WTC11 (cell line): ENCODE data around the gene DRD2. TPM values are rescaled to one million over a fixed set of nuclear protein-coding genes. Genes with fewer than 3 reads are reported as not detected.

Experiments used
- ATAC-seq: fragments of 200-7000 bp; cut with Tn5 transposase; 2 replicates; pipeline ENCODE4 v1.10.0; 2021; ENCODE audit warnings: mild to moderate bottlenecking, moderate library complexity
- CTCF ChIA-PET: fragments of 300-600 bp; sonication (Branson Sonifier 250); formaldehyde crosslinking; loops from one replicate; lab custom pipeline; 2021; ENCODE audit warnings: antibody characterized with exemption; lab: Charles Lee
- POLR2A ChIA-PET: fragments of 350-600 bp; sonication (Branson Sonifier 250); formaldehyde crosslinking; loops from one replicate; lab custom pipeline; 2021; ENCODE audit warnings: antibody characterized with exemption; lab: Charles Lee
- DNase-seq: peaks from one replicate; pipeline ENCODE4 v3.0.0; 2021; ENCODE audit warnings: low spot score
- H3K27ac Mint-ChIP-seq: 2 replicates; pipeline ENCODE4 v1.8.0; 2021; ENCODE audit warnings: mixed read lengths
- H3K27me3 Mint-ChIP-seq: 2 replicates; pipeline ENCODE4 v1.8.0; 2021; ENCODE audit warnings: low read depth, mild to moderate bottlenecking, moderate library complexity, mixed read lengths
- H3K36me3 Mint-ChIP-seq: 2 replicates; pipeline ENCODE4 v1.8.0; 2021; ENCODE audit warnings: mixed read lengths
- H3K4me1 Mint-ChIP-seq: 2 replicates; pipeline ENCODE4 v1.8.0; 2022; ENCODE audit warnings: mixed read lengths
- H3K4me3 Mint-ChIP-seq: 2 replicates; pipeline ENCODE4 v1.8.0; 2021; ENCODE audit warnings: mild to moderate bottlenecking, moderate library complexity, mixed read lengths
- H3K9me3 Mint-ChIP-seq: 2 replicates; pipeline ENCODE4 v1.8.0; 2021; ENCODE audit warnings: mixed read lengths
- EMX1 ChIP-seq: fragments of 250-450 bp; sonication (Bioruptor Pico); IDR thresholded peaks from 2 replicates; pipeline ENCODE4 v1.8.0; 2021; ENCODE audit warnings: mild to moderate bottlenecking
- ETV6 ChIP-seq: sonication (generic); formaldehyde crosslinking; IDR thresholded peaks from 2 replicates; pipeline ENCODE4 v1.8.1; 2022; ENCODE audit warnings: mild to moderate bottlenecking, missing genetic modification reagents
- KAT7 ChIP-seq: sonication (generic); formaldehyde crosslinking; IDR thresholded peaks from 2 replicates; pipeline ENCODE4 v1.8.1; 2023; ENCODE audit warnings: missing genetic modification reagents, mild to moderate bottlenecking, borderline replicate concordance
- RELA ChIP-seq: sonication (generic); formaldehyde crosslinking; IDR thresholded peaks from 2 replicates; pipeline ENCODE4 v1.8.1; 2022; ENCODE audit warnings: missing genetic modification reagents, mild to moderate bottlenecking, borderline replicate concordance
- RORB ChIP-seq: fragments of 250-450 bp; sonication (Bioruptor Pico); IDR thresholded peaks from 2 replicates; pipeline ENCODE4 v1.9.0; 2021; ENCODE audit warnings: mild to moderate bottlenecking
- ZNF423 ChIP-seq: fragments of 250-450 bp; sonication (Bioruptor Pico); IDR thresholded peaks from 2 replicates; pipeline ENCODE4 v2.1.2; 2022; ENCODE audit warnings: mild to moderate bottlenecking, moderate library complexity
- total RNA-seq: library from RNA; stranded (reverse); gene quantifications from 3 replicates; pipeline ENCODE4 v1.2.3, GENCODE V29; 2021
- TF ChIP-seq, protein P1 (sequence below): fragments of 200-600 bp; IDR thresholded peaks from 2 replicates; pipeline ENCODE4 v1.8.0; 2022; ENCODE audit warnings: antibody characterized with exemption
- TF ChIP-seq, protein P2 (sequence below): sonication (generic); formaldehyde crosslinking; IDR thresholded peaks from 2 replicates; pipeline ENCODE4 v1.8.1; 2022; ENCODE audit warnings: mild to moderate bottlenecking, missing genetic modification reagents, moderate library complexity, borderline replicate concordance
- TF ChIP-seq, protein P3 (sequence below): sonication (generic); formaldehyde crosslinking; IDR thresholded peaks from 2 replicates; pipeline ENCODE4 v1.8.1; 2023; ENCODE audit warnings: mild to moderate bottlenecking, missing genetic modification reagents
- TF ChIP-seq, protein P4 (sequence below): sonication (generic); formaldehyde crosslinking; IDR thresholded peaks from 2 replicates; pipeline ENCODE4 v1.8.1; 2023; ENCODE audit warnings: mild to moderate bottlenecking, missing genetic modification reagents, borderline replicate concordance
- TF ChIP-seq, protein P5 (sequence below): sonication (generic); formaldehyde crosslinking; IDR thresholded peaks from 2 replicates; pipeline ENCODE4 v1.8.1; 2022; ENCODE audit warnings: low read depth, mild to moderate bottlenecking, moderate library complexity, missing genetic modification reagents, borderline replicate concordance
- TF ChIP-seq, protein P6 (sequence below): fragments of 250-450 bp; sonication (Bioruptor Pico); conservative IDR thresholded peaks from 2 replicates; pipeline ENCODE4 v1.9.0; 2021; ENCODE audit warnings: mild to moderate bottlenecking
- TF ChIP-seq, protein P7 (sequence below): sonication (generic); formaldehyde crosslinking; IDR thresholded peaks from 2 replicates; pipeline ENCODE4 v1.8.1; 2022; ENCODE audit warnings: mild to moderate bottlenecking, moderate library complexity, missing genetic modification reagents
- TF ChIP-seq, protein P8 (sequence below): sonication (generic); formaldehyde crosslinking; IDR thresholded peaks from 2 replicates; pipeline ENCODE4 v1.8.0; 2023; ENCODE audit warnings: mild to moderate bottlenecking, missing genetic modification reagents
- TF ChIP-seq, protein P9 (sequence below): sonication (generic); formaldehyde crosslinking; IDR thresholded peaks from 2 replicates; pipeline ENCODE4 v1.8.0; 2022; ENCODE audit warnings: mild to moderate bottlenecking, missing genetic modification reagents

The DRD2 gene
- total RNA-seq, 1 experiment from 2014 or later = 0.20 TPM

DNA sequence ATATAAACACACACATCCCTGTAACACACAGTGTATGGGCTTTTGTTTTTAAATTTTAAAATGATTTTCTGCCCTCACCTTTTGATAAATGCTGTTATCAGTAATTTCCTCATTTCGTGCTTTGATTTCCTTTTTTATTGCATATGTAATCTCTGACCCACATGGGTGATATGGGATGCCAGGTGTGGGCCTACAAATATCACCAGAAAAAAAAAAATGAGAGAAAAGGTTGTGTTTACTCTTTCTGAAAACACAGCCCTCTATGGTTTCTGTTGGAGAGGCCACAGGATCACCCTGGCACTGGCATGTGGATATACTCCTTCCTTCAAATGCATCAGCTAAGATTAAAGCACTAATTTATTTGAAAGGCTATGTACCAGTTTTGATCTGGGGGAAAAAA lies 17.0 kb downstream of the DRD2 start (continued):
- no peak for TF ChIP-seq RELA (CRISPR knock-in tag)
- TF ChIP-seq, all 79 proteins: peak for 0

DNA sequence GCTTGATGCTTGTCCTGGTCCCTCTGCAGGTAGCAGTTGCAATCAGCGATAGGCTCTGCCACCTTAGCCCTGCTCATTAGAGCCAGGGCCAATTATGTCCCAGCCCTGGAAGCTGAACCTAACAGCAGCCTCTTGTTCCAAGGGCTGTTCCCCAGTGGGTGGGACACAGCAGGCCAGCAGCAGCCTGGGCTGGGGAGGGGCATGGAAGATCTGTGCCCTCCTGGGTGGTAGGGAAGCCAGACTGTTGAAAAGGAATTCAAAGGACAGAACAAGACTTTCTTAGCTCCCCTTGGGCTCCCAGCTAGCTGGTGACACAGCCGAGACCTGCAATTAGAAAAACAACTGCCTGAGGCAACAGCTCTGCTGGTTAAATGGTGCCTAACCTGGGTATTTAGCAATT lies 17.4 kb downstream of the DRD2 start:
- no peak overlapping the region for H3K27ac Mint-ChIP-seq
- peaks cover 20% of the 10 kb centered on the region for H3K4me1 Mint-ChIP-seq
- TF ChIP-seq RORB (no peak), ZNF423 (CRISPR knock-in tag) (peak; percentile 90), ETV6 (0 out of 2 replicates have a peak, but pooled peaks have one; percentile 25)
- CTCF ChIA-PET = interaction anchor here (1.0 to 1.5 kb wide), 6 partner anchors 9 to 81 kb away, joined by 3 to 6 read pairs (median 4); partner anchors contain the start of gene DRD2
- H3K27me3 Mint-ChIP-seq = peaks cover 3% of the 10 kb centered on the region; the same call in 1 of the 2 replicates
- no peaks in the 10 kb centered on the region for H3K36me3 Mint-ChIP-seq
- DNase-seq (peak; percentile 30), ATAC-seq (peak; percentile 91)
- POLR2A ChIA-PET = no interaction called here
- no peak overlapping the region for H3K4me3 Mint-ChIP-seq
- no peaks in the 10 kb centered on the region for H3K9me3 Mint-ChIP-seq

DNA sequence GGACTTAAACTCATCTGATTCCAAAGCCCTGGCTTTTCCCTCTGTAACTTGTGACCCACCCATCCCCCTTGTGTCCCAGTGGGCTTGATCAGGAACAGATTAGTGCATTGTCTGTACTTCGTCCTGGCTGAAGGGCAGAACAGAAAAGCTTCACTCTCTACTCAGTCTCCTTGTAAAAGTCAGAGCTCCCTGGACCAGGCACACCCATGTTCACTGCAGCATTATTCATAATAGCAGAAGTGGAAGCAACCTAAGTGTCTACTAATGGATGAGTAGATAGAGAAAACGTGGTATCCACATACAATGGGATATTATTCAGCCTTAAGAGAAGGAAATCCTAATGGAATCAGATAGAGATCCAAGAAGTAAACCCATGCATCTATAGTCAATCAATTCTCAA lies 20.7 kb downstream of the DRD2 start:
- ChIA-PET POLR2A (no interaction called here), CTCF (no interaction called here)
- Mint-ChIP-seq H3K27me3 (0 out of 2 replicates have a peak, but pooled peaks cover 3% of the 10 kb centered on the region), H3K36me3 (no peaks in the 10 kb centered on the region), H3K4me1 (peaks cover 20% of the 10 kb centered on the region), H3K4me3 (no peak overlapping the region), H3K27ac (no peak overlapping the region), H3K9me3 (no peaks in the 10 kb centered on the region)
- ATAC-seq (no peak), DNase-seq (no peak)
- TF ChIP-seq, protein P1, sequence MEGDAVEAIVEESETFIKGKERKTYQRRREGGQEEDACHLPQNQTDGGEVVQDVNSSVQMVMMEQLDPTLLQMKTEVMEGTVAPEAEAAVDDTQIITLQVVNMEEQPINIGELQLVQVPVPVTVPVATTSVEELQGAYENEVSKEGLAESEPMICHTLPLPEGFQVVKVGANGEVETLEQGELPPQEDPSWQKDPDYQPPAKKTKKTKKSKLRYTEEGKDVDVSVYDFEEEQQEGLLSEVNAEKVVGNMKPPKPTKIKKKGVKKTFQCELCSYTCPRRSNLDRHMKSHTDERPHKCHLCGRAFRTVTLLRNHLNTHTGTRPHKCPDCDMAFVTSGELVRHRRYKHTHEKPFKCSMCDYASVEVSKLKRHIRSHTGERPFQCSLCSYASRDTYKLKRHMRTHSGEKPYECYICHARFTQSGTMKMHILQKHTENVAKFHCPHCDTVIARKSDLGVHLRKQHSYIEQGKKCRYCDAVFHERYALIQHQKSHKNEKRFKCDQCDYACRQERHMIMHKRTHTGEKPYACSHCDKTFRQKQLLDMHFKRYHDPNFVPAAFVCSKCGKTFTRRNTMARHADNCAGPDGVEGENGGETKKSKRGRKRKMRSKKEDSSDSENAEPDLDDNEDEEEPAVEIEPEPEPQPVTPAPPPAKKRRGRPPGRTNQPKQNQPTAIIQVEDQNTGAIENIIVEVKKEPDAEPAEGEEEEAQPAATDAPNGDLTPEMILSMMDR = no peak
- TF ChIP-seq EMX1 (no peak), ZNF423 (CRISPR knock-in tag) (no peak), KAT7 (no peak)
- TF ChIP-seq, protein P2, sequence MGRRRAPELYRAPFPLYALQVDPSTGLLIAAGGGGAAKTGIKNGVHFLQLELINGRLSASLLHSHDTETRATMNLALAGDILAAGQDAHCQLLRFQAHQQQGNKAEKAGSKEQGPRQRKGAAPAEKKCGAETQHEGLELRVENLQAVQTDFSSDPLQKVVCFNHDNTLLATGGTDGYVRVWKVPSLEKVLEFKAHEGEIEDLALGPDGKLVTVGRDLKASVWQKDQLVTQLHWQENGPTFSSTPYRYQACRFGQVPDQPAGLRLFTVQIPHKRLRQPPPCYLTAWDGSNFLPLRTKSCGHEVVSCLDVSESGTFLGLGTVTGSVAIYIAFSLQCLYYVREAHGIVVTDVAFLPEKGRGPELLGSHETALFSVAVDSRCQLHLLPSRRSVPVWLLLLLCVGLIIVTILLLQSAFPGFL (CRISPR knock-in tag) = no peak
- TF ChIP-seq, protein P3, sequence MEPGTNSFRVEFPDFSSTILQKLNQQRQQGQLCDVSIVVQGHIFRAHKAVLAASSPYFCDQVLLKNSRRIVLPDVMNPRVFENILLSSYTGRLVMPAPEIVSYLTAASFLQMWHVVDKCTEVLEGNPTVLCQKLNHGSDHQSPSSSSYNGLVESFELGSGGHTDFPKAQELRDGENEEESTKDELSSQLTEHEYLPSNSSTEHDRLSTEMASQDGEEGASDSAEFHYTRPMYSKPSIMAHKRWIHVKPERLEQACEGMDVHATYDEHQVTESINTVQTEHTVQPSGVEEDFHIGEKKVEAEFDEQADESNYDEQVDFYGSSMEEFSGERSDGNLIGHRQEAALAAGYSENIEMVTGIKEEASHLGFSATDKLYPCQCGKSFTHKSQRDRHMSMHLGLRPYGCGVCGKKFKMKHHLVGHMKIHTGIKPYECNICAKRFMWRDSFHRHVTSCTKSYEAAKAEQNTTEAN (CRISPR knock-in tag) = no peak
- TF ChIP-seq, protein P4, sequence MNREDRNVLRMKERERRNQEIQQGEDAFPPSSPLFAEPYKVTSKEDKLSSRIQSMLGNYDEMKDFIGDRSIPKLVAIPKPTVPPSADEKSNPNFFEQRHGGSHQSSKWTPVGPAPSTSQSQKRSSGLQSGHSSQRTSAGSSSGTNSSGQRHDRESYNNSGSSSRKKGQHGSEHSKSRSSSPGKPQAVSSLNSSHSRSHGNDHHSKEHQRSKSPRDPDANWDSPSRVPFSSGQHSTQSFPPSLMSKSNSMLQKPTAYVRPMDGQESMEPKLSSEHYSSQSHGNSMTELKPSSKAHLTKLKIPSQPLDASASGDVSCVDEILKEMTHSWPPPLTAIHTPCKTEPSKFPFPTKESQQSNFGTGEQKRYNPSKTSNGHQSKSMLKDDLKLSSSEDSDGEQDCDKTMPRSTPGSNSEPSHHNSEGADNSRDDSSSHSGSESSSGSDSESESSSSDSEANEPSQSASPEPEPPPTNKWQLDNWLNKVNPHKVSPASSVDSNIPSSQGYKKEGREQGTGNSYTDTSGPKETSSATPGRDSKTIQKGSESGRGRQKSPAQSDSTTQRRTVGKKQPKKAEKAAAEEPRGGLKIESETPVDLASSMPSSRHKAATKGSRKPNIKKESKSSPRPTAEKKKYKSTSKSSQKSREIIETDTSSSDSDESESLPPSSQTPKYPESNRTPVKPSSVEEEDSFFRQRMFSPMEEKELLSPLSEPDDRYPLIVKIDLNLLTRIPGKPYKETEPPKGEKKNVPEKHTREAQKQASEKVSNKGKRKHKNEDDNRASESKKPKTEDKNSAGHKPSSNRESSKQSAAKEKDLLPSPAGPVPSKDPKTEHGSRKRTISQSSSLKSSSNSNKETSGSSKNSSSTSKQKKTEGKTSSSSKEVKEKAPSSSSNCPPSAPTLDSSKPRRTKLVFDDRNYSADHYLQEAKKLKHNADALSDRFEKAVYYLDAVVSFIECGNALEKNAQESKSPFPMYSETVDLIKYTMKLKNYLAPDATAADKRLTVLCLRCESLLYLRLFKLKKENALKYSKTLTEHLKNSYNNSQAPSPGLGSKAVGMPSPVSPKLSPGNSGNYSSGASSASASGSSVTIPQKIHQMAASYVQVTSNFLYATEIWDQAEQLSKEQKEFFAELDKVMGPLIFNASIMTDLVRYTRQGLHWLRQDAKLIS (CRISPR knock-in tag) = no peak
- TF ChIP-seq, protein P5, sequence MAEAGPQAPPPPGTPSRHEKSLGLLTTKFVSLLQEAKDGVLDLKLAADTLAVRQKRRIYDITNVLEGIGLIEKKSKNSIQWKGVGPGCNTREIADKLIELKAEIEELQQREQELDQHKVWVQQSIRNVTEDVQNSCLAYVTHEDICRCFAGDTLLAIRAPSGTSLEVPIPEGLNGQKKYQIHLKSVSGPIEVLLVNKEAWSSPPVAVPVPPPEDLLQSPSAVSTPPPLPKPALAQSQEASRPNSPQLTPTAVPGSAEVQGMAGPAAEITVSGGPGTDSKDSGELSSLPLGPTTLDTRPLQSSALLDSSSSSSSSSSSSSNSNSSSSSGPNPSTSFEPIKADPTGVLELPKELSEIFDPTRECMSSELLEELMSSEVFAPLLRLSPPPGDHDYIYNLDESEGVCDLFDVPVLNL = no peak
- TF ChIP-seq, protein P6, sequence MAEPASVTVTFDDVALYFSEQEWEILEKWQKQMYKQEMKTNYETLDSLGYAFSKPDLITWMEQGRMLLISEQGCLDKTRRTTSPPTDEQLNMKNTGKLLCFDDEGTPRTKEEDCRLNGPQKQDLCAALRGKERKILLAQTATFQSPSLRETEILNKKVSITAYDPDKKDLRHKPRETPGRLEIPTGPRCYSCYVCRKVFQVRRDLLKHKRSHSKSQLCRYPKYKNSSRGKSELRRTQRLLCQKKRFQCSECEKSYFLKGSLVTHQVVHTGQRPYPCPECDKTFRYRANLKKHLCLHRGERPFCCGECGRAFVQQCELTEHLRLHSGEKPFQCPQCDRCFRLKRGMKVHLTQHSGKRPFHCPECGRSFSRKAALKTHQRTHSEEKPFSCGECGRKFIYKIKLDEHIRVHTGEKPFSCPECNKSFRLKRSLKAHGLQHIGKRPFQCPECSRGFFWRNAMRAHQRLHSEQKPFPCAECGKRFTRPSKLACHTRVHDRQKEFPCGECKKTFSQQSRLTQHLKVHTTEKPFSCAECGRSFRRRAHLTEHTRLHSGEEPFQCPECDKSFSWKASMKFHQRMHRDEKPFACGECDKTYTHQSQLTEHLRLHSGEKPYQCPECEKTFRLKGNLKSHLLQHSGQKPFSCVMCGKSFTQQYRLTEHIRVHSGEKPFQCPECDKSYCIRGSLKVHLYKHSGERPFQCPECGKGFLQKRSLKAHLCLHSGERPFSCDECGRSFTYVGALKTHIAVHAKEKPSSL (CRISPR knock-in tag) = no peak
- TF ChIP-seq, protein P7, sequence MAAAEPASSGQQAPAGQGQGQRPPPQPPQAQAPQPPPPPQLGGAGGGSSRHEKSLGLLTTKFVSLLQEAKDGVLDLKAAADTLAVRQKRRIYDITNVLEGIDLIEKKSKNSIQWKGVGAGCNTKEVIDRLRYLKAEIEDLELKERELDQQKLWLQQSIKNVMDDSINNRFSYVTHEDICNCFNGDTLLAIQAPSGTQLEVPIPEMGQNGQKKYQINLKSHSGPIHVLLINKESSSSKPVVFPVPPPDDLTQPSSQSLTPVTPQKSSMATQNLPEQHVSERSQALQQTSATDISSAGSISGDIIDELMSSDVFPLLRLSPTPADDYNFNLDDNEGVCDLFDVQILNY (CRISPR knock-in tag) = no peak
- TF ChIP-seq, protein P8, sequence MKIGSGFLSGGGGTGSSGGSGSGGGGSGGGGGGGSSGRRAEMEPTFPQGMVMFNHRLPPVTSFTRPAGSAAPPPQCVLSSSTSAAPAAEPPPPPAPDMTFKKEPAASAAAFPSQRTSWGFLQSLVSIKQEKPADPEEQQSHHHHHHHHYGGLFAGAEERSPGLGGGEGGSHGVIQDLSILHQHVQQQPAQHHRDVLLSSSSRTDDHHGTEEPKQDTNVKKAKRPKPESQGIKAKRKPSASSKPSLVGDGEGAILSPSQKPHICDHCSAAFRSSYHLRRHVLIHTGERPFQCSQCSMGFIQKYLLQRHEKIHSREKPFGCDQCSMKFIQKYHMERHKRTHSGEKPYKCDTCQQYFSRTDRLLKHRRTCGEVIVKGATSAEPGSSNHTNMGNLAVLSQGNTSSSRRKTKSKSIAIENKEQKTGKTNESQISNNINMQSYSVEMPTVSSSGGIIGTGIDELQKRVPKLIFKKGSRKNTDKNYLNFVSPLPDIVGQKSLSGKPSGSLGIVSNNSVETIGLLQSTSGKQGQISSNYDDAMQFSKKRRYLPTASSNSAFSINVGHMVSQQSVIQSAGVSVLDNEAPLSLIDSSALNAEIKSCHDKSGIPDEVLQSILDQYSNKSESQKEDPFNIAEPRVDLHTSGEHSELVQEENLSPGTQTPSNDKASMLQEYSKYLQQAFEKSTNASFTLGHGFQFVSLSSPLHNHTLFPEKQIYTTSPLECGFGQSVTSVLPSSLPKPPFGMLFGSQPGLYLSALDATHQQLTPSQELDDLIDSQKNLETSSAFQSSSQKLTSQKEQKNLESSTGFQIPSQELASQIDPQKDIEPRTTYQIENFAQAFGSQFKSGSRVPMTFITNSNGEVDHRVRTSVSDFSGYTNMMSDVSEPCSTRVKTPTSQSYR (CRISPR knock-in tag) = no peak
- TF ChIP-seq, protein P9, sequence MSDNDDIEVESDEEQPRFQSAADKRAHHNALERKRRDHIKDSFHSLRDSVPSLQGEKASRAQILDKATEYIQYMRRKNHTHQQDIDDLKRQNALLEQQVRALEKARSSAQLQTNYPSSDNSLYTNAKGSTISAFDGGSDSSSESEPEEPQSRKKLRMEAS (CRISPR knock-in tag) = no peak
